ENCODE results near the gene KITLG.
A peak's percentile ranks its signal among the peaks of the same experiment; 100 is the strongest.
"Not testable (repeated sequence)": the region's sequence is repeated elsewhere in the genome, so short reads cannot be mapped to it uniquely, and the experiment has no call there.

The KITLG gene

GRCh38 chr12:88580051-88580871 is at the start of gene KITLG:
TSS of gene KITLG (minus strand) at chr12:88580471. CDS start at chr12:88580278, 193 bp downstream.
- Histone ChIP-seq H3K4me3 (ENCODE audit: low read length in 2 of 2) (peak within 1 kb of the TSS; percentile 93 to 98), H3K9ac (ENCODE audit: low read length in 2 of 2) (peak within 1 kb of the TSS; percentile 60 to 74), H3K4me1 (ENCODE audit: control insufficient read depth, insufficient read depth, low read length) (peaks cover 3% of the 10 kb centered on the region), H3K9me3 (ENCODE audit: control insufficient read depth in 2 of 2, low read length in 2 of 2) (no peaks in the 10 kb centered on the region), H3K27ac (ENCODE audit: low read length) (peak within 1 kb of the TSS; percentile 58), H3K27me3 (ENCODE audit: control insufficient read depth in 1 of 2, insufficient read depth in 2 of 2, low read length in 2 of 2) (no peaks in the 10 kb centered on the region), H3K36me3 (ENCODE audit: control insufficient read depth in 2 of 2, insufficient read depth in 2 of 2, low read length in 2 of 2) (no peaks in the 10 kb centered on the region)

- Histone ChIP-seq H3K4me1 (ENCODE audit: control insufficient read depth, insufficient read depth, low read length) (peaks cover 6% of the 10 kb centered on the region), H3K36me3 (ENCODE audit: control insufficient read depth in 2 of 2, insufficient read depth in 2 of 2, low read length in 2 of 2) (no peaks in the 10 kb centered on the region), H3K4me3 (ENCODE audit: low read length in 2 of 2) (peak overlapping the region in 1 of 2 donors; percentile 9), H3K9ac (ENCODE audit: low read length in 2 of 2) (no peak overlapping the region), H3K27ac (ENCODE audit: low read length) (peak overlapping the region; percentile 19), H3K27me3 (ENCODE audit: control insufficient read depth in 1 of 2, insufficient read depth in 2 of 2, low read length in 2 of 2) (no peaks in the 10 kb centered on the region), H3K9me3 (ENCODE audit: control insufficient read depth in 2 of 2, low read length in 2 of 2) (no peaks in the 10 kb centered on the region)
These were observed 48.7 kb upstream of the KITLG start for GRCh38 chr12:88628856-88629509.

GRCh38 chr12:88628035-88628434 is 47.8 kb upstream of the KITLG start:
- H3K9ac ChIP-seq (ENCODE audit: low read length in 2 of 2); H3K27ac ChIP-seq (ENCODE audit: low read length); H3K36me3 ChIP-seq (ENCODE audit: control insufficient read depth in 2 of 2, insufficient read depth in 2 of 2, low read length in 2 of 2); H3K27me3 ChIP-seq (ENCODE audit: control insufficient read depth in 1 of 2, insufficient read depth in 2 of 2, low read length in 2 of 2); H3K4me1 ChIP-seq (ENCODE audit: control insufficient read depth, insufficient read depth, low read length); H3K4me3 ChIP-seq (ENCODE audit: low read length in 2 of 2); H3K9me3 ChIP-seq (ENCODE audit: control insufficient read depth in 2 of 2, low read length in 2 of 2): not testable (repeated sequence)

- Histone ChIP-seq H3K36me3 (ENCODE audit: control insufficient read depth in 2 of 2, insufficient read depth in 2 of 2, low read length in 2 of 2) (no peaks in the 10 kb centered on the region), H3K4me3 (ENCODE audit: low read length in 2 of 2) (no peak overlapping the region), H3K9ac (ENCODE audit: low read length in 2 of 2) (no peak overlapping the region), H3K9me3 (ENCODE audit: control insufficient read depth in 2 of 2, low read length in 2 of 2) (no peaks in the 10 kb centered on the region), H3K27ac (ENCODE audit: low read length) (no peak overlapping the region), H3K27me3 (ENCODE audit: control insufficient read depth in 1 of 2, insufficient read depth in 2 of 2, low read length in 2 of 2) (no peaks in the 10 kb centered on the region), H3K4me1 (ENCODE audit: control insufficient read depth, insufficient read depth, low read length) (peaks cover 6% of the 10 kb centered on the region)
These were observed 47.2 kb upstream of the KITLG start for GRCh38 chr12:88627501-88627900.

- no peak overlapping the region for H3K4me3 ChIP-seq (ENCODE audit: low read length in 2 of 2)
- H3K36me3 ChIP-seq (ENCODE audit: control insufficient read depth in 2 of 2, insufficient read depth in 2 of 2, low read length in 2 of 2): no peaks in the 10 kb centered on the region
- H3K4me1 ChIP-seq (ENCODE audit: control insufficient read depth, insufficient read depth, low read length): peaks cover 6% of the 10 kb centered on the region
- H3K27me3 ChIP-seq (ENCODE audit: control insufficient read depth in 1 of 2, insufficient read depth in 2 of 2, low read length in 2 of 2): no peaks in the 10 kb centered on the region
- H3K9me3 ChIP-seq (ENCODE audit: control insufficient read depth in 2 of 2, low read length in 2 of 2): no peaks in the 10 kb centered on the region
- no peak overlapping the region for H3K27ac ChIP-seq (ENCODE audit: low read length)
- no peak overlapping the region for H3K9ac ChIP-seq (ENCODE audit: low read length in 2 of 2)
These were observed 45.1 kb upstream of the KITLG start for GRCh38 chr12:88625356-88625755.

GRCh38 chr12:88624911-88625310 is 44.6 kb upstream of the KITLG start:
- H3K4me1 ChIP-seq (ENCODE audit: control insufficient read depth, insufficient read depth, low read length): peaks cover 6% of the 10 kb centered on the region
- H3K9ac ChIP-seq (ENCODE audit: low read length in 2 of 2): no peak overlapping the region
- no peak overlapping the region for H3K4me3 ChIP-seq (ENCODE audit: low read length in 2 of 2)
- no peaks in the 10 kb centered on the region for H3K36me3 ChIP-seq (ENCODE audit: control insufficient read depth in 2 of 2, insufficient read depth in 2 of 2, low read length in 2 of 2)
- H3K9me3 ChIP-seq (ENCODE audit: control insufficient read depth in 2 of 2, low read length in 2 of 2): no peaks in the 10 kb centered on the region
- no peaks in the 10 kb centered on the region for H3K27me3 ChIP-seq (ENCODE audit: control insufficient read depth in 1 of 2, insufficient read depth in 2 of 2, low read length in 2 of 2)
- H3K27ac ChIP-seq (ENCODE audit: low read length): no peak overlapping the region

- no peaks in the 10 kb centered on the region for H3K9me3 ChIP-seq (ENCODE audit: control insufficient read depth in 2 of 2, low read length in 2 of 2)
- no peaks in the 10 kb centered on the region for H3K36me3 ChIP-seq (ENCODE audit: control insufficient read depth in 2 of 2, insufficient read depth in 2 of 2, low read length in 2 of 2)
- H3K27me3 ChIP-seq (ENCODE audit: control insufficient read depth in 1 of 2, insufficient read depth in 2 of 2, low read length in 2 of 2): no peaks in the 10 kb centered on the region
- no peaks in the 10 kb centered on the region for H3K4me1 ChIP-seq (ENCODE audit: control insufficient read depth, insufficient read depth, low read length)
- no peak overlapping the region for H3K27ac ChIP-seq (ENCODE audit: low read length)
- H3K9ac ChIP-seq (ENCODE audit: low read length in 2 of 2): no peak overlapping the region
- no peak overlapping the region for H3K4me3 ChIP-seq (ENCODE audit: low read length in 2 of 2)
These were observed 43.7 kb upstream of the KITLG start for GRCh38 chr12:88623777-88624548.

- Histone ChIP-seq H3K36me3 (ENCODE audit: control insufficient read depth in 2 of 2, insufficient read depth in 2 of 2, low read length in 2 of 2) (no peaks in the 10 kb centered on the region), H3K27ac (ENCODE audit: low read length) (no peak overlapping the region), H3K9ac (ENCODE audit: low read length in 2 of 2) (no peak overlapping the region), H3K9me3 (ENCODE audit: control insufficient read depth in 2 of 2, low read length in 2 of 2) (no peaks in the 10 kb centered on the region), H3K4me1 (ENCODE audit: control insufficient read depth, insufficient read depth, low read length) (no peaks in the 10 kb centered on the region), H3K27me3 (ENCODE audit: control insufficient read depth in 1 of 2, insufficient read depth in 2 of 2, low read length in 2 of 2) (no peaks in the 10 kb centered on the region), H3K4me3 (ENCODE audit: low read length in 2 of 2) (no peak overlapping the region)
These were observed 37.1 kb upstream of the KITLG start for GRCh38 chr12:88617352-88617751.

- H3K4me1 ChIP-seq (ENCODE audit: control insufficient read depth, insufficient read depth, low read length): no peaks in the 10 kb centered on the region
- no peaks in the 10 kb centered on the region for H3K9me3 ChIP-seq (ENCODE audit: control insufficient read depth in 2 of 2, low read length in 2 of 2)
- no peak overlapping the region for H3K27ac ChIP-seq (ENCODE audit: low read length)
- H3K36me3 ChIP-seq (ENCODE audit: control insufficient read depth in 2 of 2, insufficient read depth in 2 of 2, low read length in 2 of 2): no peaks in the 10 kb centered on the region
- H3K27me3 ChIP-seq (ENCODE audit: control insufficient read depth in 1 of 2, insufficient read depth in 2 of 2, low read length in 2 of 2): no peaks in the 10 kb centered on the region
- no peak overlapping the region for H3K9ac ChIP-seq (ENCODE audit: low read length in 2 of 2)
- H3K4me3 ChIP-seq (ENCODE audit: low read length in 2 of 2): no peak overlapping the region
These were observed 35.2 kb upstream of the KITLG start for GRCh38 chr12:88615490-88615889.

GRCh38 chr12:88604646-88605045 is 24.4 kb upstream of the KITLG start:
- no peaks in the 10 kb centered on the region for H3K27me3 ChIP-seq (ENCODE audit: control insufficient read depth in 1 of 2, insufficient read depth in 2 of 2, low read length in 2 of 2)
- H3K27ac ChIP-seq (ENCODE audit: low read length): no peak overlapping the region
- no peaks in the 10 kb centered on the region for H3K4me1 ChIP-seq (ENCODE audit: control insufficient read depth, insufficient read depth, low read length)
- no peaks in the 10 kb centered on the region for H3K9me3 ChIP-seq (ENCODE audit: control insufficient read depth in 2 of 2, low read length in 2 of 2)
- H3K4me3 ChIP-seq (ENCODE audit: low read length in 2 of 2): no peak overlapping the region
- H3K9ac ChIP-seq (ENCODE audit: low read length in 2 of 2): no peak overlapping the region
- H3K36me3 ChIP-seq (ENCODE audit: control insufficient read depth in 2 of 2, insufficient read depth in 2 of 2, low read length in 2 of 2): no peaks in the 10 kb centered on the region

Measured in stomach smooth muscle (tissue), 2 donors.